Measurements from ENCODE around the gene TDRD9.

The TDRD9 gene

GRCh38 chr14:104093366-104094055, 165.3 kb downstream of the TDRD9 start:
- DNase-seq = no peak

GRCh38 chr14:104094056-104094708, 165.9 kb downstream of the TDRD9 start:
- DNase-seq = no peak

- DNase-seq = peak; percentile 28
Observed at GRCh38 chr14:104094709-104095425, 166.6 kb downstream of the TDRD9 start.

GRCh38 chr14:104095426-104096310, 167.4 kb downstream of the TDRD9 start:
- no peak for DNase-seq

- no peak for DNase-seq
Observed at GRCh38 chr14:104096318-104096717, 168.1 kb downstream of the TDRD9 start.

GRCh38 chr14:104096751-104097700, 168.8 kb downstream of the TDRD9 start:
- peak; percentile 7 for DNase-seq

GRCh38 chr14:104098272-104099095, 170.2 kb downstream of the TDRD9 start:
- no peak for DNase-seq

GRCh38 chr14:104099096-104100041, 171.1 kb downstream of the TDRD9 start:
- no peak for DNase-seq

GRCh38 chr14:104100171-104101085, 172.2 kb downstream of the TDRD9 start:
- DNase-seq = no peak

GRCh38 chr14:104101086-104101621, 172.9 kb downstream of the TDRD9 start:
- no peak for DNase-seq

- no peak for DNase-seq
Observed at GRCh38 chr14:104101651-104102281, 173.5 kb downstream of the TDRD9 start.

Data from NCI-H446 treated with DMSO at 0.1 percent for 48 hours (cell line).